Measurements from ENCODE around the gene KANK4. TPM values are rescaled to one million over a fixed set of nuclear protein-coding genes. Genes with fewer than 3 reads are reported as not detected.

The KANK4 gene
- total and polyA plus RNA-seq, 2 of the 8 experiments (the other 6 are each of a cell fraction or from before 2014, with no cell fraction given): 0.22 to 0.26 TPM

DNA sequence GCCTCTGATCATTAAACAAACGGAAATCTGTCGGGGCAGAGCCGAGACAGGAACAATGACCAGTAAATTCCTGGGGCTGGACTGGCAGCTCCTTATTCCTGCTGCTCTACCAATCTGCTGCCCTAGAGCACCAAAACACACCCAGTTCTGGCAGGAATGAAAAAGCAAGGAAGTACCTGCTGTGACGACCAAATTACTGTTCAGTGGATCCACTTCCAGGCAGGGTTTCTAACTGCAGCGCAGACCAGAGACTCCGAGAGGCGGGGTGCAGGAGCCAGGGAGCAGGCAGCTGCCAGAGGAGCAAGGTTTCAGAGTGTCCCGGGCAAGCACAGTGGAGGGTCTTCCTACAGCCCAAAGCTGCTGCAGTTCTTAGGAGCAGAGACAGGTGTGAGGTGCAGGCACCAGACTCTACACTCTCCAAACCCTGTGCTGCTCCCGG lies 32.4 kb downstream of the KANK4 start (continued):
- TF ChIP-seq, protein P1, sequence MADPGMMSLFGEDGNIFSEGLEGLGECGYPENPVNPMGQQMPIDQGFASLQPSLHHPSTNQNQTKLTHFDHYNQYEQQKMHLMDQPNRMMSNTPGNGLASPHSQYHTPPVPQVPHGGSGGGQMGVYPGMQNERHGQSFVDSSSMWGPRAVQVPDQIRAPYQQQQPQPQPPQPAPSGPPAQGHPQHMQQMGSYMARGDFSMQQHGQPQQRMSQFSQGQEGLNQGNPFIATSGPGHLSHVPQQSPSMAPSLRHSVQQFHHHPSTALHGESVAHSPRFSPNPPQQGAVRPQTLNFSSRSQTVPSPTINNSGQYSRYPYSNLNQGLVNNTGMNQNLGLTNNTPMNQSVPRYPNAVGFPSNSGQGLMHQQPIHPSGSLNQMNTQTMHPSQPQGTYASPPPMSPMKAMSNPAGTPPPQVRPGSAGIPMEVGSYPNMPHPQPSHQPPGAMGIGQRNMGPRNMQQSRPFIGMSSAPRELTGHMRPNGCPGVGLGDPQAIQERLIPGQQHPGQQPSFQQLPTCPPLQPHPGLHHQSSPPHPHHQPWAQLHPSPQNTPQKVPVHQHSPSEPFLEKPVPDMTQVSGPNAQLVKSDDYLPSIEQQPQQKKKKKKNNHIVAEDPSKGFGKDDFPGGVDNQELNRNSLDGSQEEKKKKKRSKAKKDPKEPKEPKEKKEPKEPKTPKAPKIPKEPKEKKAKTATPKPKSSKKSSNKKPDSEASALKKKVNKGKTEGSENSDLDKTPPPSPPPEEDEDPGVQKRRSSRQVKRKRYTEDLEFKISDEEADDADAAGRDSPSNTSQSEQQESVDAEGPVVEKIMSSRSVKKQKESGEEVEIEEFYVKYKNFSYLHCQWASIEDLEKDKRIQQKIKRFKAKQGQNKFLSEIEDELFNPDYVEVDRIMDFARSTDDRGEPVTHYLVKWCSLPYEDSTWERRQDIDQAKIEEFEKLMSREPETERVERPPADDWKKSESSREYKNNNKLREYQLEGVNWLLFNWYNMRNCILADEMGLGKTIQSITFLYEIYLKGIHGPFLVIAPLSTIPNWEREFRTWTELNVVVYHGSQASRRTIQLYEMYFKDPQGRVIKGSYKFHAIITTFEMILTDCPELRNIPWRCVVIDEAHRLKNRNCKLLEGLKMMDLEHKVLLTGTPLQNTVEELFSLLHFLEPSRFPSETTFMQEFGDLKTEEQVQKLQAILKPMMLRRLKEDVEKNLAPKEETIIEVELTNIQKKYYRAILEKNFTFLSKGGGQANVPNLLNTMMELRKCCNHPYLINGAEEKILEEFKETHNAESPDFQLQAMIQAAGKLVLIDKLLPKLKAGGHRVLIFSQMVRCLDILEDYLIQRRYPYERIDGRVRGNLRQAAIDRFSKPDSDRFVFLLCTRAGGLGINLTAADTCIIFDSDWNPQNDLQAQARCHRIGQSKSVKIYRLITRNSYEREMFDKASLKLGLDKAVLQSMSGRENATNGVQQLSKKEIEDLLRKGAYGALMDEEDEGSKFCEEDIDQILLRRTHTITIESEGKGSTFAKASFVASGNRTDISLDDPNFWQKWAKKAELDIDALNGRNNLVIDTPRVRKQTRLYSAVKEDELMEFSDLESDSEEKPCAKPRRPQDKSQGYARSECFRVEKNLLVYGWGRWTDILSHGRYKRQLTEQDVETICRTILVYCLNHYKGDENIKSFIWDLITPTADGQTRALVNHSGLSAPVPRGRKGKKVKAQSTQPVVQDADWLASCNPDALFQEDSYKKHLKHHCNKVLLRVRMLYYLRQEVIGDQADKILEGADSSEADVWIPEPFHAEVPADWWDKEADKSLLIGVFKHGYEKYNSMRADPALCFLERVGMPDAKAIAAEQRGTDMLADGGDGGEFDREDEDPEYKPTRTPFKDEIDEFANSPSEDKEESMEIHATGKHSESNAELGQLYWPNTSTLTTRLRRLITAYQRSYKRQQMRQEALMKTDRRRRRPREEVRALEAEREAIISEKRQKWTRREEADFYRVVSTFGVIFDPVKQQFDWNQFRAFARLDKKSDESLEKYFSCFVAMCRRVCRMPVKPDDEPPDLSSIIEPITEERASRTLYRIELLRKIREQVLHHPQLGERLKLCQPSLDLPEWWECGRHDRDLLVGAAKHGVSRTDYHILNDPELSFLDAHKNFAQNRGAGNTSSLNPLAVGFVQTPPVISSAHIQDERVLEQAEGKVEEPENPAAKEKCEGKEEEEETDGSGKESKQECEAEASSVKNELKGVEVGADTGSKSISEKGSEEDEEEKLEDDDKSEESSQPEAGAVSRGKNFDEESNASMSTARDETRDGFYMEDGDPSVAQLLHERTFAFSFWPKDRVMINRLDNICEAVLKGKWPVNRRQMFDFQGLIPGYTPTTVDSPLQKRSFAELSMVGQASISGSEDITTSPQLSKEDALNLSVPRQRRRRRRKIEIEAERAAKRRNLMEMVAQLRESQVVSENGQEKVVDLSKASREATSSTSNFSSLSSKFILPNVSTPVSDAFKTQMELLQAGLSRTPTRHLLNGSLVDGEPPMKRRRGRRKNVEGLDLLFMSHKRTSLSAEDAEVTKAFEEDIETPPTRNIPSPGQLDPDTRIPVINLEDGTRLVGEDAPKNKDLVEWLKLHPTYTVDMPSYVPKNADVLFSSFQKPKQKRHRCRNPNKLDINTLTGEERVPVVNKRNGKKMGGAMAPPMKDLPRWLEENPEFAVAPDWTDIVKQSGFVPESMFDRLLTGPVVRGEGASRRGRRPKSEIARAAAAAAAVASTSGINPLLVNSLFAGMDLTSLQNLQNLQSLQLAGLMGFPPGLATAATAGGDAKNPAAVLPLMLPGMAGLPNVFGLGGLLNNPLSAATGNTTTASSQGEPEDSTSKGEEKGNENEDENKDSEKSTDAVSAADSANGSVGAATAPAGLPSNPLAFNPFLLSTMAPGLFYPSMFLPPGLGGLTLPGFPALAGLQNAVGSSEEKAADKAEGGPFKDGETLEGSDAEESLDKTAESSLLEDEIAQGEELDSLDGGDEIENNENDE (IDR thresholded peaks at IDR 0.05; ENCODE audit: insufficient replicate concordance, low read length): no peak
- TF ChIP-seq GTF2F1 (IDR thresholded peaks at IDR 0.05; ENCODE audit: borderline replicate concordance, low read depth, low read length) (no peak), SIN3A (conservative IDR thresholded peaks at IDR 0.05 in 1 of 2, IDR thresholded peaks at IDR 0.05 in 1 of 2; ENCODE audit: low read depth in 1 of 2, low read length in 2 of 2) (no peak), RBBP5 (IDR thresholded peaks at IDR 0.05; ENCODE audit: borderline replicate concordance, low read depth, low read length) (no peak), RFX5 (IDR thresholded peaks at IDR 0.05; ENCODE audit: borderline replicate concordance, low read depth, low read length) (no peak), SP1 (IDR thresholded peaks at IDR 0.05; ENCODE audit: low read depth, low read length) (0 out of 2 replicates have a peak, but pooled peaks have one; percentile 15), EP300 (IDR thresholded peaks at IDR 0.05; ENCODE audit: borderline replicate concordance in 1 of 2, low read depth in 2 of 2, low read length in 2 of 2) (no peak), EZH2 (IDR thresholded peaks at IDR 0.05; ENCODE audit: low read depth, low read length, severe bottlenecking) (no peak), TAF7 (optimal IDR thresholded peaks at IDR 0.05; ENCODE audit: borderline replicate concordance, low read depth, low read length) (no peak), EGR1 (IDR thresholded peaks at IDR 0.05; ENCODE audit: borderline replicate concordance, low read depth, low read length) (no peak), JUN (IDR thresholded peaks at IDR 0.05; ENCODE audit: low read depth, low read length) (no peak)

All from H1 (cell line).